HEK293 (cell line): ENCODE results near the gene RANBP10.

Source experiments
- CTCF ChIA-PET: fragments of 350-600 bp; formaldehyde crosslinking; extraction: SDS; loops from one replicate; lab custom pipeline; 2021; ENCODE audit warnings: antibody characterized with exemption; lab: Yijun Ruan, JAX
- POLR2A ChIA-PET: fragments of 300-600 bp; formaldehyde crosslinking; extraction: SDS; loops from one replicate; lab custom pipeline; 2020; ENCODE audit warnings: antibody characterized with exemption, inconsistent platforms; lab: Yijun Ruan, JAX
- H3K27ac ChIP-seq: fragments of 200-500 bp; sonication (Bioruptor generic); 2 replicates; pipeline ENCODE4 v1.5.1; 2014; ENCODE audit warnings: low read depth, low read length, control low read depth, inconsistent platforms; ENCODE audit errors: extremely low read depth
- H3K36me3 ChIP-seq, 2 experiments: fragments of 200-500 bp in 1 of 2; sonication (Bioruptor generic) in 1 of 2; 1 replicate in 1 of 2; 2 replicates in 1 of 2; pipeline ENCODE4 v1.5.1; 2014 to 2017; ENCODE audit warnings: inconsistent platforms in 2 of 2, low read length in 2 of 2; ENCODE audit not compliant: control insufficient read depth in 2 of 2, insufficient read depth in 1 of 2
- H3K4me1 ChIP-seq: fragments of 200-500 bp; sonication (Bioruptor generic); 2 replicates; pipeline ENCODE4 v1.5.1; 2014; ENCODE audit warnings: mild to moderate bottlenecking, low read length, inconsistent platforms; ENCODE audit not compliant: control insufficient read depth, insufficient read depth
- H3K4me3 ChIP-seq: 2 replicates; pipeline ENCODE4 v1.5.1; 2011; ENCODE audit warnings: low read depth, mild to moderate bottlenecking, control low read depth, low read length, moderate library complexity
- H3K9me3 ChIP-seq: fragments of 200-500 bp; sonication (Bioruptor generic); 2 replicates; pipeline ENCODE4 v1.5.1; 2014; ENCODE audit warnings: low read depth, low read length, inconsistent platforms; ENCODE audit not compliant: control insufficient read depth, insufficient read depth
- EGR2 ChIP-seq: fragments of 450-650 bp; formaldehyde crosslinking; IDR thresholded peaks from 2 replicates; pipeline ENCODE4 v1.5.1; 2016; ENCODE audit warnings: low read depth, missing biosample characterization, missing genetic modification characterization
- ELK4 ChIP-seq: IDR thresholded peaks from 2 replicates; pipeline ENCODE4 v1.6.1; 2011; ENCODE audit warnings: mild to moderate bottlenecking, low read depth, low read length, borderline replicate concordance
- GLI2 ChIP-seq: fragments of 450-650 bp; formaldehyde crosslinking; IDR thresholded peaks from 2 replicates; pipeline ENCODE4; 2017; ENCODE audit warnings: missing biosample characterization, missing genetic modification characterization, low read depth, borderline replicate concordance
- HOXC10 ChIP-seq: sonication (generic); formaldehyde crosslinking; IDR thresholded peaks from 2 replicates; pipeline ENCODE4 v1.8.1; 2023; ENCODE audit warnings: mild to moderate bottlenecking, missing genetic modification reagents
- KLF1 ChIP-seq: fragments of 450-650 bp; formaldehyde crosslinking; IDR thresholded peaks from 2 replicates; pipeline ENCODE4 v1.5.1; 2016; ENCODE audit warnings: missing biosample characterization, missing genetic modification characterization
- KLF7 ChIP-seq: fragments of 450-650 bp; formaldehyde crosslinking; IDR thresholded peaks from 2 replicates; pipeline ENCODE4 v1.5.1; 2016; ENCODE audit warnings: missing biosample characterization, missing genetic modification characterization, borderline replicate concordance
- KLF9 ChIP-seq: fragments of 450-650 bp; formaldehyde crosslinking; IDR thresholded peaks from 2 replicates; pipeline ENCODE4 v1.5.1; 2016; ENCODE audit warnings: missing biosample characterization, missing genetic modification characterization, low read depth
- MYNN ChIP-seq: fragments of 450-650 bp; formaldehyde crosslinking; IDR thresholded peaks from 2 replicates; pipeline ENCODE4 v1.5.1; 2016; ENCODE audit warnings: missing biosample characterization, missing genetic modification characterization, borderline replicate concordance
- RBAK ChIP-seq: fragments of 450-650 bp; formaldehyde crosslinking; IDR thresholded peaks from 2 replicates; pipeline ENCODE4 v1.5.1; 2016; ENCODE audit warnings: missing biosample characterization, missing genetic modification characterization
- SP7 ChIP-seq: fragments of 450-650 bp; formaldehyde crosslinking; IDR thresholded peaks from 2 replicates; pipeline ENCODE4 v1.5.1; 2016; ENCODE audit warnings: missing biosample characterization, missing genetic modification characterization
- WT1 ChIP-seq: fragments of 450-650 bp; formaldehyde crosslinking; IDR thresholded peaks from 2 replicates; pipeline ENCODE4 v1.5.1; 2016; ENCODE audit warnings: missing biosample characterization, missing genetic modification characterization
- ZBTB44 ChIP-seq: fragments of 450-650 bp; IDR thresholded peaks from 2 replicates; pipeline ENCODE4 v1.5.1; 2018; ENCODE audit warnings: missing biosample characterization, mild to moderate bottlenecking, missing genetic modification characterization
- ZBTB7A ChIP-seq: fragments of 450-650 bp; formaldehyde crosslinking; IDR thresholded peaks from 2 replicates; pipeline ENCODE4 v1.5.1; 2016; ENCODE audit warnings: low read depth, missing biosample characterization, missing genetic modification characterization
- ZFHX2 ChIP-seq: fragments of 450-650 bp; formaldehyde crosslinking; conservative IDR thresholded peaks from 2 replicates; pipeline ENCODE4 v1.5.1; 2016; ENCODE audit warnings: missing biosample characterization, missing genetic modification characterization
- ZNF114 ChIP-seq: fragments of 450-650 bp; formaldehyde crosslinking; IDR thresholded peaks from 2 replicates; pipeline ENCODE4 v1.5.0; 2017; ENCODE audit warnings: missing biosample characterization, missing genetic modification characterization
- ZNF138 ChIP-seq: fragments of 450-650 bp; formaldehyde crosslinking; IDR thresholded peaks from 2 replicates; pipeline ENCODE4 v1.5.1; 2016; ENCODE audit warnings: missing biosample characterization, missing genetic modification characterization, borderline replicate concordance
- ZNF174 ChIP-seq: fragments of 450-650 bp; formaldehyde crosslinking; IDR thresholded peaks from 2 replicates; pipeline ENCODE4 v1.5.0; 2017; ENCODE audit warnings: missing biosample characterization, mild to moderate bottlenecking, missing genetic modification characterization
- ZNF23 ChIP-seq: fragments of 450-650 bp; formaldehyde crosslinking; IDR thresholded peaks from 2 replicates; pipeline ENCODE4 v1.5.1; 2016; ENCODE audit warnings: missing biosample characterization, missing genetic modification characterization, borderline replicate concordance
- ZNF26 ChIP-seq: fragments of 450-650 bp; formaldehyde crosslinking; IDR thresholded peaks from 2 replicates; pipeline ENCODE4 v1.5.1; 2016; ENCODE audit warnings: missing biosample characterization, missing genetic modification characterization
- ZNF404 ChIP-seq: fragments of 450-650 bp; formaldehyde crosslinking; IDR thresholded peaks from 2 replicates; pipeline ENCODE4 v1.5.1; 2017; ENCODE audit warnings: missing biosample characterization, missing genetic modification characterization
- ZNF433 ChIP-seq: fragments of 450-650 bp; formaldehyde crosslinking; IDR thresholded peaks from 2 replicates; pipeline ENCODE4 v1.5.1; 2016; ENCODE audit warnings: missing biosample characterization, missing genetic modification characterization, low read depth
- ZNF544 ChIP-seq: fragments of 450-650 bp; formaldehyde crosslinking; IDR thresholded peaks from 2 replicates; pipeline ENCODE4 v1.5.0; 2017; ENCODE audit warnings: missing biosample characterization, missing genetic modification characterization
- ZNF600 ChIP-seq: fragments of 450-650 bp; formaldehyde crosslinking; IDR thresholded peaks from 2 replicates; pipeline ENCODE4 v1.5.1; 2016; ENCODE audit warnings: missing biosample characterization, missing genetic modification characterization
- ZNF610 ChIP-seq: fragments of 450-650 bp; formaldehyde crosslinking; IDR thresholded peaks from 2 replicates; pipeline ENCODE4 v1.5.1; 2016; ENCODE audit warnings: missing biosample characterization, missing genetic modification characterization, borderline replicate concordance
- ZNF785 ChIP-seq: fragments of 450-650 bp; formaldehyde crosslinking; IDR thresholded peaks from 2 replicates; pipeline ENCODE4 v1.5.1; 2016; ENCODE audit warnings: missing biosample characterization, missing genetic modification characterization
- ZSCAN23 ChIP-seq: fragments of 450-650 bp; formaldehyde crosslinking; IDR thresholded peaks from 2 replicates; pipeline ENCODE4 v1.5.1; 2016; ENCODE audit warnings: missing biosample characterization, missing genetic modification characterization

Gene RANBP10

GRCh38 chr16:67833030-67833414, 26.7 kb upstream of the RANBP10 start (continued):
- TF ChIP-seq KLF9 (tag by site-specific recombination), result peak; percentile 58
- TF ChIP-seq SP7 (tag by site-specific recombination), result 0 out of 2 replicates have a peak, but pooled peaks have one; percentile 29
- peak; percentile 71; the same call in 1 of the 2 replicates for TF ChIP-seq EGR2 (tag by site-specific recombination)
- 0 out of 2 replicates have a peak, but pooled peaks have one; percentile 35 for TF ChIP-seq KLF1 (tag by site-specific recombination)
- TF ChIP-seq ZNF610 (tag by site-specific recombination), result no peak
- peak; percentile 72 for TF ChIP-seq ZFHX2 (tag by site-specific recombination)
- TF ChIP-seq, all 188 proteins: peak for 5

GRCh38 chr16:67828651-67829050, 22.3 kb upstream of the RANBP10 start:
- Histone ChIP-seq H3K36me3 (peaks cover 0 to 70% of the 10 kb centered on the region in 2 experiments; a peak in 2 of 3 replicates), H3K27ac (no peak overlapping the region)
- CTCF ChIA-PET, result interaction anchor here (1.7 kb wide), 1 partner anchor 12 kb away, joined by 6 read pairs; no protein-coding TSS in a partner anchor
- TF ChIP-seq ZNF138 (tag by site-specific recombination) (no peak), ZNF26 (tag by site-specific recombination) (no peak), HOXC10 (CRISPR knock-in tag) (no peak), ZNF114 (tag by site-specific recombination) (no peak), ZNF785 (no peak), MYNN (tag by site-specific recombination) (no peak), KLF7 (tag by site-specific recombination) (no peak), GLI2 (tag by site-specific recombination) (no peak), ZNF544 (tag by site-specific recombination) (no peak), ZBTB44 (no peak), ZSCAN23 (no peak), ZNF23 (no peak), RBAK (tag by site-specific recombination) (no peak), ZNF174 (tag by site-specific recombination) (no peak), ZNF433 (no peak), ZNF404 (tag by site-specific recombination) (no peak), EGR2 (tag by site-specific recombination) (no peak), WT1 (no peak)
- TF ChIP-seq, all 188 proteins: peak for 0
- no peak overlapping the region for H3K4me3 ChIP-seq
- POLR2A ChIA-PET, result no interaction called here
- H3K4me1 ChIP-seq, result no peaks in the 10 kb centered on the region
- no peaks in the 10 kb centered on the region for H3K9me3 ChIP-seq

GRCh38 chr16:67825906-67826305, 19.5 kb upstream of the RANBP10 start:
- Histone ChIP-seq H3K36me3 (peaks cover 0 to 55% of the 10 kb centered on the region in 2 experiments; a peak in 2 of 3 replicates), H3K4me1 (no peaks in the 10 kb centered on the region), H3K9me3 (no peaks in the 10 kb centered on the region), H3K4me3 (no peak overlapping the region), H3K27ac (no peak overlapping the region)
- ChIA-PET POLR2A (interaction anchor here (1.0 to 2.4 kb wide), 5 partner anchors 10 to 110 kb away, joined by 3 to 11 read pairs (median 5); no protein-coding TSS in a partner anchor), CTCF (interaction anchor here (0.6 to 4.0 kb wide), 2 partner anchors 10 to 14 kb away, joined by 4 to 40 read pairs; no protein-coding TSS in a partner anchor)
- no peak for TF ChIP-seq ELK4
- TF ChIP-seq ZBTB7A (tag by site-specific recombination), result no peak
- TF ChIP-seq ZNF600 (tag by site-specific recombination), result peak; percentile 14; the same call in 1 of the 2 replicates
